Measurements from ENCODE around the gene KAZN. TPM values are rescaled to one million over a fixed set of nuclear protein-coding genes. Genes with fewer than 3 reads are reported as not detected.

KAZN gene
- total RNA-seq, 2 donors from 2014 or later, result 0.22 to 0.74 TPM

DNA sequence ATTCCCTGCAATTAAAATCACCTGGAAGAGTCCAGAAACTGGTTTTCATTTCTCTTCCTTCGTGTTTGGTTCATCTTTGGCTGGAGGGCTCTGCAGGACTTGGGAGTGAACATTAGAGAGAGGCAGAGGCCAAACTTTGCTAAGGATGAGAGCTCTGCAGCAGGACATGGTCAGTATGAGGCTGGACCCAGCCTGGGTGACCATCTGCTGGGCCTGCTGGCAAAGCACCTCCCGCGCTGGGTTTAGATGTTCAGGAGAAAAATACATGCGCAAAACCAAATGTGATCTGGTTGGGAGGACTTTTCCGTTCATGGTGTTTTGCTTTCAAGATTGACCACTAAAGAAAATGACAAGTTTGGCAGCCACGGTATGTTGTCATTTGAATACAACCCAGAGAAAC lies 15.9 kb downstream of the KAZN start:
- Mint-ChIP-seq H3K4me1 (no peaks in the 10 kb centered on the region), H3K27ac (no peak overlapping the region), H3K27me3 (no peaks in the 10 kb centered on the region), H3K4me3 (no peak overlapping the region), H3K36me3 (ENCODE audit: low read depth) (no peaks in the 10 kb centered on the region), H3K9me3 (peaks cover 5% of the 10 kb centered on the region)
- ATAC-seq (replicated peaks), result no peak

DNA sequence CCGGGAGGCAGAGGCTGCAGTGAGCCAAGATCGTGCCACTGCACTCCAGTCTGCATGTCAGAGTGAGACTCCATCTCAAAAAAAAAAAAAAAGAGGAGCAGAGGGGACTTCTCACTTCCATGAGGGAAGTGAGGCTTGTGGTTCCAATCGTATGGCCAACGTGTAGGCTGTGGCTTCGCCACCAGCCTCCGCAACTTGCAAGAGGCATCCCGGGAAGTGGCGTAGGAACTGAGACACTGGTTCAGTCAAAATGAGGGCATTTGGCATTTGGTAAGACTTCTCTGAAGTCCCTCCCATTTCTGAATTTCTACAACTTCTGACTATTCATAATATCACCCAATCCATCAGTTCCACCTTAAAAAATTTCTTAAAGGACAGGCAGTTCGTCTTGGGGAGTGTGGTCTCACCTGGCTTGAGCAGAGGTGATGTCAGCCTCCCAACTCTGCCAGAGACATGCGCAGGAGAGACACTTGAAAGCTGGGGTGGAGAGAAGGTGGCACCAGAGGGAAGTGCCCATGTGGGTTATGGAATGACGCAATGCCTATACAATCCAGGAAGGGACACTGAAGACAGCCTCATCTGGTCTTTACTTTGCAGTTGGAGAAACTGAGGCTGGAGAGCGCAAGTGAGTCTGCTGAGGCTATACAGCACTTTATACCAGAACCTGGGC lies 17.2 kb downstream of the KAZN start:
- H3K9me3 Mint-ChIP-seq, result peaks cover 5% of the 10 kb centered on the region
- no peaks in the 10 kb centered on the region for H3K36me3 Mint-ChIP-seq (ENCODE audit: low read depth)
- no peaks in the 10 kb centered on the region for H3K27me3 Mint-ChIP-seq
- no peak overlapping the region for H3K27ac Mint-ChIP-seq
- ATAC-seq (replicated peaks), result no peak
- no peak overlapping the region for H3K4me3 Mint-ChIP-seq
- no peaks in the 10 kb centered on the region for H3K4me1 Mint-ChIP-seq

DNA sequence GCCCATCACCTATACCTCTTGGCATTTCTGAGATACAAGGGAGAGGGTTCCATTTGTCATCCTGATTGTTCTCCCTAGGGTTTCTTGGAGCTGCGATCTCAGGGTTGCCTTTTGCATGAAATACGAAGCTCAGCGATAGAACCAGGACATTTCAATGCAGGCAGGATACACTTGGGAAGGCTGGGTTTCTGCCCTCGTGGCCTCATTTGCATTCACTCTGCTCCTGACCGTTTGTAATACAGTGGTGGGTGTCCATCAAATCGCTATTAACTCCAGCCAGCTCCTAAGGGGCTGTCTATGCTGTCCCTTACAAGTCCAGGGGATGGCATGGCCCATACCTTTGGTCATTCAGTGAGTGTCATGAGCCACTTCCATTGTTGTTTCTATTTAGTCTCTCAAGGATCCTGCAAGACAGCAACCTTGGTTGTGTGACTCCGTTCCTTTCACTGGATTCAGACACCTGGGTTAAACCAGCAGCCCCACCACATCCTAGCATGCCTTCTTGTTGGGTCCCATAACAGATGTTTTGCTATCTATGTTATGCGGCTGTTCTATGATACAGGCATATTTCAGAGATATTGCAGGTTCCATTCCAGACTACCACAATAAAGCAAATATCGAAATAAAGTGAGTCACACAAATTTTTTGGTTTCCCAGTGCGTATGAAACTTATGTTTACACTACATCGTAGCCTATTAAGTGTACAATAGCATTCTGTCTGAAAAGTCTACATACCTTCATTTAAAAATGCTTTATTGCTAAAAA lies 18.3 kb downstream of the KAZN start:
- ATAC-seq (replicated peaks), result no peak
- no peaks in the 10 kb centered on the region for H3K4me1 Mint-ChIP-seq
- no peaks in the 10 kb centered on the region for H3K27me3 Mint-ChIP-seq
- H3K4me3 Mint-ChIP-seq, result no peak overlapping the region
- H3K27ac Mint-ChIP-seq, result no peak overlapping the region
- H3K36me3 Mint-ChIP-seq (ENCODE audit: low read depth), result no peaks in the 10 kb centered on the region
- peaks cover 5% of the 10 kb centered on the region for H3K9me3 Mint-ChIP-seq

DNA sequence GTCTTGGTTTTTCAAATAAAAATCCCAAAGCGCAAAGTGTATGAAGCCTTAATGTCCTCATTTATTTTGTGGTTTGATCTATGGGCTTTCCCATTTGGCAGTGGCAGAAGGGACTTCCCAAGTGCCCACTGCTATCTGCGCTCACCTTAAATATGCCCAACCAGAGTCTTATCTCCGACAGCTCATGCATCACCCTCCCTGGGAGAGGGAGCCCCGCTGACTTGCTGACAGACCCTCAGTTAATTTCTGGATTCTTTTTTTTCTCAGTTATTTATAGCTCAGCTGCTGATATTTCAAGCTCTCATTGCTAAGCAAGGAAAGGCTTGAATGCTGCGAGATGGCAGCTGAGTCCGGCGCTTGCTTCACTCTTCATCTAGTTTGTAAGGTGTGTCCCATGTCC lies 19.3 kb downstream of the KAZN start:
- no peak overlapping the region for H3K4me3 Mint-ChIP-seq

DNA sequence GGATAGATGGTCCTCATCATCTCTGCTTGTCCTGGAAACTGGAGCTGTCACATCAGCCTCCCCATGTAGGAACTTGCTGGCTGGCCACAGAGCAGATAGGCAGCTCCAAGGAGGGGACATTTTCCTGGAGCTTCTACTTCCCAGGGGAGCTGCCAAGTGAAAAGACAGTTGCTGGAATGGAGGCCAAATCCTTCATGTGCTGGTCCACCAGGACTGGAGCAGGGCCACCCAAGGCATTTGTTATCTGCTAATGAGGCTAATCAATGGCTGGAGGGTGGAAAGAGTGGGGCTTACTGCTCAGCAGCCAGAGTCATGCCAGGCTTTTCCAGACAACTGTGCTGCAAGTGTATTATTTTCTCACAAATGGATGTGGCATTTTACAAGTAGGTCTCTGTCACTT lies 22.5 kb downstream of the KAZN start:
- H3K27me3 Mint-ChIP-seq, result no peaks in the 10 kb centered on the region
- no peaks in the 10 kb centered on the region for H3K36me3 Mint-ChIP-seq (ENCODE audit: low read depth)
- H3K9me3 Mint-ChIP-seq, result peaks cover 8% of the 10 kb centered on the region
- no peak overlapping the region for H3K4me3 Mint-ChIP-seq
- no peak overlapping the region for H3K27ac Mint-ChIP-seq
- H3K4me1 Mint-ChIP-seq, result no peaks in the 10 kb centered on the region
- no peak for ATAC-seq (replicated peaks)

More for the DNA sequence above, 19.3 kb downstream of the KAZN start:
- H3K36me3 Mint-ChIP-seq (ENCODE audit: low read depth), result no peaks in the 10 kb centered on the region
- H3K4me1 Mint-ChIP-seq, result no peaks in the 10 kb centered on the region
- H3K27ac Mint-ChIP-seq, result no peak overlapping the region
- H3K9me3 Mint-ChIP-seq, result peaks cover 5% of the 10 kb centered on the region
- no peaks in the 10 kb centered on the region for H3K27me3 Mint-ChIP-seq
- no peak for ATAC-seq (replicated peaks)

DNA sequence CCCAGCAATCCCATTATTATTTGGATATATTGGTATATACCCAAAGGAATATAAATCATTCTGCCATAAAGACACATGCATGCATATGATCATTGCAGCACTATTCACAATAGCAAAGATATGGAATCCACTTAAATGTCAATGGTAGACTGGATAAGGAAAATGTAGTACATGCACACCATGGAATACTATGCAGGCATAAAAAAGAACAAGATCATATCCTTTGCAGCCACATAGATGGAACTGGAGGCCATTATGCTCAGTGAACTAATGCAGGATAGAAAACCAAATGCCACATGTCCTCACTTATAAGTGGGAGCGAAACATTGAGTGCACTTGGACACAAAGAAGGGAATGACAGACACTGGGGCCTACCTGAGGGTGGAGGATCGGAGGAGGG lies 24.6 kb downstream of the KAZN start:
- H3K4me1 Mint-ChIP-seq, result no peaks in the 10 kb centered on the region
- H3K27ac Mint-ChIP-seq, result no peak overlapping the region
- peaks cover 8% of the 10 kb centered on the region for H3K9me3 Mint-ChIP-seq
- peaks cover 3% of the 10 kb centered on the region for H3K27me3 Mint-ChIP-seq
- no peaks in the 10 kb centered on the region for H3K36me3 Mint-ChIP-seq (ENCODE audit: low read depth)
- no peak for ATAC-seq (replicated peaks)
- no peak overlapping the region for H3K4me3 Mint-ChIP-seq

DNA sequence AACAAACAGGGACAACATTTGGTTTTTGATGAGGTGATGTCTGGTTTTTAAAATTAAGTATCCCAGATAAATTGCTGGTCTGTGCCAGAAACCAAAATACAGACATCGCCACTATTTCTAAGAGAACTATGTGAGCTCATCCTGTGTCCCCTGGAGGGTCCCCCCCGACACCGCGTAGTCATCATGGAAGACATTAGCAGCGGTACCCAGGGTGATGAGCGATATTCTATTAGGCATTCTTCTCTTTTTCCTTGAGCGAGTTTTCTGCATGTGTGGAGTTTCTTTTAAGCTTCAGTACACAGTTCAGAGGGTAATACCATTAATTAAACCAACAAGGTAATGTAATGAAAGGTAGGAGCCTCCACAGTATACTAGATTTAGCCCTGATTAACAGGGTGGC lies 26.5 kb downstream of the KAZN start:
- Mint-ChIP-seq H3K4me1 (no peaks in the 10 kb centered on the region), H3K4me3 (no peak overlapping the region), H3K27ac (no peak overlapping the region), H3K9me3 (peaks cover 3% of the 10 kb centered on the region), H3K27me3 (peaks cover 3% of the 10 kb centered on the region), H3K36me3 (ENCODE audit: low read depth) (no peaks in the 10 kb centered on the region)
- ATAC-seq (replicated peaks), result no peak

DNA sequence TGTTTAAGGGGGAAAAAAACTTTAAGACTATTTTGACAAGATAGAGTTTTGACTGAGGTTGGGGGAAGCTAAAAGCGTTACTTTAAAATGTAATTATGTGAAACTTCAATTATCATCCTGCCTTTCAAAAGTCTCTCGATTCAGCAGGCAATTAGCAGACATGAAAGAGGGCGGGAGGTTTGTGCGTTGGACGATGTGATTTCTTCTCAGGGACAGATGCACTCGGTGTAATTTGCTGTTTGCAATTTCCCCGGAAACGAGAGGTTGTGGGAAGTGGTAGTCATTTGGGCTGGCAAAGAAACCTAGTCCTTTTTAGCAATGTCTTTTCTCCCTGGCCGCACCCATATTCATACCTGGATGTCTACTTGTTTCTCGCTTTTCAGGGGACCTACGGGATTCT lies 27.1 kb downstream of the KAZN start:
- H3K36me3 Mint-ChIP-seq (ENCODE audit: low read depth), result no peaks in the 10 kb centered on the region
- no peak overlapping the region for H3K4me3 Mint-ChIP-seq
- H3K4me1 Mint-ChIP-seq, result no peaks in the 10 kb centered on the region
- H3K27ac Mint-ChIP-seq, result no peak overlapping the region
- H3K9me3 Mint-ChIP-seq, result peaks cover 3% of the 10 kb centered on the region
- no peak for ATAC-seq (replicated peaks)
- H3K27me3 Mint-ChIP-seq, result peaks cover 3% of the 10 kb centered on the region

DNA sequence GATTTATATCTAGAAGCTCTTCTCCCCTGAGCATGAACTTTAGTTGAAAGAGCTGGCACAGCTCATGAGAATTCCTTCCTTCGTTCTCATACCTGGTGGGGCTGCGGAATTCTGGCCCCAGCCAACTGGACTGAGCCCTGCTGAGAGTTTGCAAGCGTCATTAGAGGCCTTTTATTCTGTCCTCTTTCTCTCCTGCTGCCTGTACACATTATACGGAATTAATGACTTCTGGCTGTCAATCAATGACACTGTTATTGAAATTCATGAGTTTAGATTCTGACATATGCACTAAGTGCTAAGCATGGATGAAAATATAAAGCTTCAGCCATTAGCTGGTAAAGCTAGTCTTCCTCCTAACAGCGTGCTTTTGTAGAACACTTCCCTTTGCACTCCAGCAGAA lies 27.5 kb downstream of the KAZN start:
- ATAC-seq (replicated peaks), result no peak
- peaks cover 3% of the 10 kb centered on the region for H3K9me3 Mint-ChIP-seq
- H3K4me3 Mint-ChIP-seq, result no peak overlapping the region
- H3K4me1 Mint-ChIP-seq, result no peaks in the 10 kb centered on the region
- H3K36me3 Mint-ChIP-seq (ENCODE audit: low read depth), result no peaks in the 10 kb centered on the region
- peaks cover 3% of the 10 kb centered on the region for H3K27me3 Mint-ChIP-seq
- no peak overlapping the region for H3K27ac Mint-ChIP-seq

DNA sequence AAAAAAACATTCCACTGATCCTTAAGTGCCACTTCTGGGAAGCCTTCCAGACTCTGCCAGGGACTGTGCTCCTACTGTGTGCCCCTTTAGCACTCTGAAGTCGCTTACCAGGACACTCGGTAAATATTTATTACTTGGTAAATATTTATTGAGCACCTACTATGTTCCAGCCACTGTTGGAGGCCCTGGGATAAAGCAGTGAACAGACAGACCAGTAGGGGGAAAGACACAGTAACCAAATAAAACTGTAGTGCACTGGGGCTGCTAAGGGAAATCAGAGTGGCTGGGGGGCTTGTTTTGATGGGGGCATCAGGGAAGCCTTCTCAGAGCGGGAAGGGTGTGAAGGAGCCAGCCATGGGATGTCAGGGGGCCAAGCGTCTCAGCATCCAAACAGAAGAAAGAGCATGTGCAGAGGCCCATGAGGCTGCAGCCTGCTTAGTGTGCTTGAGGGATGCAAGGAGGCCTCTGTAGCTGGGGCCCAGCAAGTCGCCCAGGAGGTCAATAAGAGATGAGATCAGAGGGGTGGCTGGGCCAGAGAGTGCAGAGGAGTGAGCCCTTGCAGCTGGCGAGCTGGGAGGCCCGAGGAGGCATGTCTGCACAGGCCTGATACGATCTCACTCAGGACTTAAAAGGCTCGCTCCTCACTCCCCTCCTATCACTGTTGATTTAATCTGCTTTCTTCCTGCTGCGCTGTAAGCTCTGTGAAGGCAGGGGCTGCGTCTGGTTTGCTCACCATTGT lies 28.6 kb downstream of the KAZN start:
- peaks cover 3% of the 10 kb centered on the region for H3K27me3 Mint-ChIP-seq
- H3K36me3 Mint-ChIP-seq (ENCODE audit: low read depth), result no peaks in the 10 kb centered on the region
- H3K4me3 Mint-ChIP-seq, result no peak overlapping the region
- ATAC-seq (replicated peaks), result no peak
- peaks cover 3% of the 10 kb centered on the region for H3K9me3 Mint-ChIP-seq
- no peaks in the 10 kb centered on the region for H3K4me1 Mint-ChIP-seq
- no peak overlapping the region for H3K27ac Mint-ChIP-seq

DNA sequence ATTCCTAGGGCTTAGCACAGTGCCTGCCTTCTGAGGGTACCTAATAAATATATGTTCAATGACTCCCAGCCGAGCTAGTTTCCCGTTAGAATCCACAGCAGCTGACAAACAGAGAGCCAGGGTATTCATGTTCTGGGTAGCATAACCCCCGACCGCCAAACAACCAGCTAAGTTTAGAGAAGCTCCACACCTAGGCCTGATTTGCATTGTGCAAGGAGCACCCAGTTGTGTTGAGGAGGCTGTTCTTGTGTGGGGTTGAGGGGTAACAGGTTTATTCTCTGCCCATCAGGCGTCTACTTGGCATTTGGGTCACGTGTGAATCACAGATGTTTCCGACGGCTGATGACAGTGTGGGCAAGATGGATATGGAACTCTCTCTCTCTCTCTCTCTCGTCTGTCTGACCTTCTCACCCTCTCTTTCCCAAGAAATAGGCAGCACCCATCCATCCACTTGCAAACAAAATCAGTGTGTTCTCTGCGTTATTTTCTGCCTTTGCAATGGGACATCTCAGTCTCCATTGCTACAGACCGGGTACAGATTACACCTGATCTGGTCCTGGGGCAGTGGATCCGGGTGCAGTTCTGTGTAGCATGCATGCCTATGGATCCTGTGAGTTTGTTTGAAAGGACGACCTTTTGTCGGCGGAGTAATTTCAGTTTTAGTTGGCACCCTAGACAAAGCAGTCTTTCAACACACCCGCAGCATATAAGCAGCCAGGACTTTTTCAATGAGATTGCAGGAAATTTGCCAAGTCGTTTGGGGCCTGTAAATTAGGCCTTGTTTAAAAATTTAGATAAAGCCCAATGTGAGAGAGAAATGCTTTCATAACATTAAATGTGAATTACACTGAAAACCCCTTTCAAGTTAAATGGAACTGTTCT lies 29.4 kb downstream of the KAZN start:
- H3K9me3 Mint-ChIP-seq, result peaks cover 3% of the 10 kb centered on the region
- H3K36me3 Mint-ChIP-seq (ENCODE audit: low read depth), result no peaks in the 10 kb centered on the region
- peaks cover 3% of the 10 kb centered on the region for H3K27me3 Mint-ChIP-seq
- H3K27ac Mint-ChIP-seq, result no peak overlapping the region
- no peaks in the 10 kb centered on the region for H3K4me1 Mint-ChIP-seq
- H3K4me3 Mint-ChIP-seq, result no peak overlapping the region
- no peak for ATAC-seq (replicated peaks)

DNA sequence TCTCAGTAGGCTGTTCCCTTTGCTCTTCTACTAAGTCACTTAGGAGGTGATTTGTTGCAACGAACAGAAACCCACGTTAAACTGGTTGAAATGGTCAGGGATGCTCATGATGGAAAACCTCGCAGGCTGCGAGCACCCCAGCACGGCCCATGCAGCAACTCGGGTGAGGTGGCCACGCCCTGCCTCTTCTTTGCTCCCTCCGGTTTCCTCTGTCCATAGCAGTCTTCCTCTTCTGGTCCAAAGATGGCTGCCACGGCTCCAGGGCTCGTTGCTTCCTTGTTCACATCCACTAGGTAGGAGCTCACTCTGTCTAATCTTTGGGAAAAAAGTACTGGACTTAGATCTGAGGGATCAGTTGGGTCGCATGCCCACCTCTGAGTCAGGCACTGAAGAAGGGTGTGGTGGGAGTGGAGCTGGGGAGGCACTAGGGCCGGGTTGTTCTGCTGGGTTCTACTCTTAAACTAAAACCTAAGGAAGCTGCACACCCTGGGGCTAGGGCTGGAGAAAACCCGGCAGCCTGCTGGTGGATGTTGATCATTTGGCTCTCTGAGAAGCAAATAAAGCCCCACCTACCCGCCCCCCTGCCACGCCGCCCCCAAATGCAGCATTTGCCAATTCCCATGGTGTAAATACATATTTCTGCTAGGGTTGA lies 31.0 kb downstream of the KAZN start:
- ATAC-seq (replicated peaks), result no peak
- no peaks in the 10 kb centered on the region for H3K4me1 Mint-ChIP-seq
- H3K4me3 Mint-ChIP-seq, result no peak overlapping the region
- no peak overlapping the region for H3K27ac Mint-ChIP-seq
- no peaks in the 10 kb centered on the region for H3K9me3 Mint-ChIP-seq
- H3K27me3 Mint-ChIP-seq, result peaks cover 3% of the 10 kb centered on the region
- no peaks in the 10 kb centered on the region for H3K36me3 Mint-ChIP-seq (ENCODE audit: low read depth)

DNA sequence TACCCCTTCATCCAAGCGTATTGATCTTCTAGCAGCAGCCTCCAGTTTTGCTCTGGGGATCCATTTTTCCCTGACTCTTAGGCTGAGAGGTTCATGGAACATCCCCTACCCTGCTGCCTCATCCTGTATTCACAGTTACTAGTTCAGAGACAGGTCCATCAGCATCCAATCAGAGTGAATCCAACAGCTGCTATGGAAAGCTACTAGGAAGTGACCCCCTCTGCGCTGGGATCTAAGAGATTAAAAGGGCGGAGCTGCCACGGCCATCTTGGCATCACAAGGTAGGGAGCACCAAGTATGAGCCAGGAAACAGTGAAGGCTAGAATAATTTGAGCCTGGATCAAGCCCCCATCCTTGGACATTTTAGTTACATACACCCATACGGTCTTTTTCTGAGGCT lies 32.5 kb downstream of the KAZN start:
- Mint-ChIP-seq H3K4me1 (no peaks in the 10 kb centered on the region), H3K9me3 (no peaks in the 10 kb centered on the region), H3K36me3 (ENCODE audit: low read depth) (no peaks in the 10 kb centered on the region), H3K27ac (no peak overlapping the region), H3K27me3 (peaks cover 3% of the 10 kb centered on the region), H3K4me3 (no peak overlapping the region)
- ATAC-seq (replicated peaks), result no peak

DNA sequence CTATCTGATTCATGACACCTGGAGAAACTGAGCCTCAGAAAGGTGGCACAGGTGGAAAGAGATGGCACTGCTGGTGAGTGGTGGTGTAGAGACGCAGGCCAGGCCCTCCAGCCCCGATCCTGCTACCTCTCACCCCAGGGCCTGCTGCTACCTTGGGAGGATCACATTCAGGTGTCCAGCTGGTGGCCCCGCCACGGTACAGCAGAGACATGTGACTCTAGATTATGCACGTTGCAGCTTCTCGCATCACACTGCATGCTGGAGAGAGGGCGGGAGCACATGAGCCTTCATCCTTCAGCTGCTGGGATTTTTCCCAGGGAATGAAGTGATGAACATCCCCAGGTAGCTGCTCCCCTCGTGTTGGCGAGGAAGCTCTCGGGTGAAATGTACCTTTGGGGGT lies 32.9 kb downstream of the KAZN start:
- Mint-ChIP-seq H3K27me3 (peaks cover 3% of the 10 kb centered on the region), H3K9me3 (no peaks in the 10 kb centered on the region), H3K4me3 (no peak overlapping the region), H3K4me1 (no peaks in the 10 kb centered on the region), H3K36me3 (ENCODE audit: low read depth) (no peaks in the 10 kb centered on the region), H3K27ac (no peak overlapping the region)
- no peak for ATAC-seq (replicated peaks)
